ENCODE results near the gene PIAS4. TPM values are rescaled to one million over a fixed set of nuclear protein-coding genes. Genes with fewer than 3 reads are reported as not detected.
"Not testable (repeated sequence)": the region's sequence is repeated elsewhere in the genome, so short reads cannot be mapped to it uniquely, and the experiment has no call there.

PIAS4 gene
- total and polyA plus RNA-seq, 5 experiments from 2014 or later = 3.2 to 34.9 (median 4.9) TPM

GRCh38 chr19:3984908-3985642 is 22.5 kb upstream of the PIAS4 start, which contains the start of gene EEF2:
Gene EEF2, minus strand, starts transcription at chr19:3985463. Its CDS starts 83 bp downstream, at chr19:3985380.
- peak; percentile 84 to 97 (median 92) for DNase-seq
- peak; percentile 57 to 64 for ATAC-seq
- peak within 1 kb of the TSS; percentile 92 to 99 (median 97) for H3K4me3 Mint-ChIP-seq
- peaks cover 0 to 49% (median 13%) of the 10 kb centered on the region in 3 donors for H3K36me3 Mint-ChIP-seq
- no peaks in the 10 kb centered on the region for H3K9me3 Mint-ChIP-seq
- peak within 1 kb of the TSS; percentile 92 to 98 (median 97) for H3K27ac Mint-ChIP-seq
- no peaks in the 10 kb centered on the region for H3K27me3 Mint-ChIP-seq
- POLR2A ChIA-PET = interaction anchor here (0.6 to 2.9 kb wide), 26 partner anchors 9 to 710 kb away, joined by 3 to 46 read pairs (median 6); partner anchors contain the start of genes CHAF1A, DAPK3, MRPL54 and PIAS4
- H3K4me1 Mint-ChIP-seq = peaks cover 14 to 67% (median 49%) of the 10 kb centered on the region in 4 donors

GRCh38 chr19:3985643-3986259 is 21.8 kb upstream of the PIAS4 start:
- Mint-ChIP-seq H3K4me1 (peaks cover 15 to 70% (median 48%) of the 10 kb centered on the region in 4 donors), H3K27ac (peak overlapping the region; percentile 92 to 98 (median 97)), H3K36me3 (peaks cover 0 to 42% (median 13%) of the 10 kb centered on the region in 3 donors)

GRCh38 chr19:3986260-3987041 is 21.1 kb upstream of the PIAS4 start:
- POLR2A ChIA-PET = interaction anchor here (0.7 to 2.5 kb wide), 16 partner anchors 10 to 416 kb away, joined by 4 to 46 read pairs (median 6); partner anchors contain the start of genes CHAF1A, PIAS4, PIP5K1C and ZBTB7A
- peak in 9 of 10 donors; percentile 49 to 78 (median 62) for DNase-seq
- H3K4me3 Mint-ChIP-seq = peak overlapping the region; percentile 92 to 99 (median 97)
- H3K4me1 Mint-ChIP-seq = peaks cover 15 to 68% (median 47%) of the 10 kb centered on the region in 4 donors
- H3K9me3 Mint-ChIP-seq = no peaks in the 10 kb centered on the region
- no peaks in the 10 kb centered on the region for H3K27me3 Mint-ChIP-seq
- H3K27ac Mint-ChIP-seq = peak overlapping the region; percentile 85 to 98 (median 97)
- ATAC-seq = peak; percentile 14 to 24
- peaks cover 0 to 36% (median 13%) of the 10 kb centered on the region in 3 donors for H3K36me3 Mint-ChIP-seq

More at GRCh38 chr19:3985643-3986259, 21.8 kb upstream of the PIAS4 start:
- POLR2A ChIA-PET = interaction anchor here (0.6 to 2.9 kb wide), 23 partner anchors 10 to 416 kb away, joined by 3 to 46 read pairs (median 6); partner anchors contain the start of genes CHAF1A, DAPK3, MRPL54 and PIAS4
- Mint-ChIP-seq H3K9me3 (no peaks in the 10 kb centered on the region), H3K27me3 (no peaks in the 10 kb centered on the region), H3K4me3 (peak overlapping the region; percentile 92 to 99 (median 97))
- ATAC-seq = no peak
- no peak for DNase-seq

GRCh38 chr19:3987619-3988371 is 19.7 kb upstream of the PIAS4 start:
- POLR2A ChIA-PET = interaction anchor here (0.6 to 2.2 kb wide), 34 partner anchors 11 to 1976 kb away, joined by 3 to 26 read pairs (median 5); partner anchors contain the start of genes DAPK3, MRPL54, PIAS4 and PIP5K1C
- Mint-ChIP-seq H3K4me1 (peaks cover 15 to 61% (median 39%) of the 10 kb centered on the region in 4 donors), H3K27me3 (no peaks in the 10 kb centered on the region)

GRCh38 chr19:3990815-3991117 is 16.8 kb upstream of the PIAS4 start:
- Mint-ChIP-seq H3K4me3 (peak overlapping the region in 2 of 10 donors; percentile 56 to 71), H3K9me3 (no peaks in the 10 kb centered on the region), H3K27me3 (no peaks in the 10 kb centered on the region), H3K4me1 (peaks cover 5 to 34% (median 13%) of the 10 kb centered on the region in 4 donors), H3K27ac (peak overlapping the region in 6 of 10 donors; percentile 4 to 84 (median 49)), H3K36me3 (no peaks in the 10 kb centered on the region)
- ATAC-seq = no peak
- no peak for DNase-seq
- POLR2A ChIA-PET = interaction anchor here (0.7 to 2.8 kb wide), 6 partner anchors 16 to 1751 kb away, joined by 3 to 24 read pairs (median 5); partner anchors contain the start of genes PIAS4 and ZBTB7A

More at GRCh38 chr19:3987619-3988371, 19.7 kb upstream of the PIAS4 start:
- peak; percentile 85 to 94 (median 89) for DNase-seq
- Mint-ChIP-seq H3K9me3 (no peaks in the 10 kb centered on the region), H3K4me3 (peak overlapping the region; percentile 78 to 99 (median 92)), H3K36me3 (peaks cover 0 to 22% (median 13%) of the 10 kb centered on the region in 3 donors), H3K27ac (peak overlapping the region; percentile 74 to 97 (median 88))
- peak; percentile 28 to 34 for ATAC-seq

- no peak for ATAC-seq
- H3K36me3 Mint-ChIP-seq = no peaks in the 10 kb centered on the region
- no peak overlapping the region for H3K27ac Mint-ChIP-seq
- H3K27me3 Mint-ChIP-seq = no peaks in the 10 kb centered on the region
- no peaks in the 10 kb centered on the region for H3K9me3 Mint-ChIP-seq
- POLR2A ChIA-PET = no interaction called here
- no peak overlapping the region for H3K4me3 Mint-ChIP-seq
- H3K4me1 Mint-ChIP-seq = peaks cover 0 to 7% (median 3%) of the 10 kb centered on the region in 4 donors
- no peak for DNase-seq
Measured at GRCh38 chr19:3995607-3996006, 11.9 kb upstream of the PIAS4 start.

- H3K9me3 Mint-ChIP-seq, H3K27ac Mint-ChIP-seq, DNase-seq, H3K4me3 Mint-ChIP-seq, H3K36me3 Mint-ChIP-seq, H3K4me1 Mint-ChIP-seq, H3K27me3 Mint-ChIP-seq, ATAC-seq: not testable (repeated sequence)
- POLR2A ChIA-PET = interaction anchor here (0.8 kb wide), 1 partner anchor 9 kb away, joined by 3 read pairs; no protein-coding TSS in a partner anchor
Measured at GRCh38 chr19:3998667-3999412, 8.7 kb upstream of the PIAS4 start.

GRCh38 chr19:4000798-4001197 is 6.7 kb upstream of the PIAS4 start:
- H3K36me3 Mint-ChIP-seq, POLR2A ChIA-PET, H3K9me3 Mint-ChIP-seq, H3K4me3 Mint-ChIP-seq, ATAC-seq, H3K4me1 Mint-ChIP-seq, H3K27me3 Mint-ChIP-seq, DNase-seq, H3K27ac Mint-ChIP-seq: not testable (repeated sequence)

GRCh38 chr19:4005436-4005835 is 2.1 kb upstream of the PIAS4 start:
- H3K36me3 Mint-ChIP-seq = not testable (repeated sequence)

GRCh38 chr19:4007836-4008539 is 452 bp downstream of the PIAS4 start:
- H3K27me3 Mint-ChIP-seq = no peaks in the 10 kb centered on the region
- ATAC-seq (peak; percentile 0 to 5), DNase-seq (peak in 3 of 10 donors; percentile 15 to 26 (median 22))
- peak overlapping the region; percentile 79 to 93 (median 87) for H3K4me3 Mint-ChIP-seq
- peaks cover 0 to 4% (median 3%) of the 10 kb centered on the region in 3 donors for H3K36me3 Mint-ChIP-seq
- H3K4me1 Mint-ChIP-seq = peaks cover 13 to 47% (median 34%) of the 10 kb centered on the region in 4 donors
- peak overlapping the region; percentile 71 to 89 (median 80) for H3K27ac Mint-ChIP-seq
- POLR2A ChIA-PET = interaction anchor here (0.6 to 3.5 kb wide), 17 partner anchors 15 to 335 kb away, joined by 3 to 46 read pairs (median 9); partner anchors contain the start of genes DAPK3, EEF2, MRPL54 and ZBTB7A
- H3K9me3 Mint-ChIP-seq = no peaks in the 10 kb centered on the region

More at GRCh38 chr19:4005436-4005835, 2.1 kb upstream of the PIAS4 start:
- ATAC-seq, DNase-seq, H3K27me3 Mint-ChIP-seq, H3K9me3 Mint-ChIP-seq: not testable (repeated sequence)
- H3K4me3 Mint-ChIP-seq = peak overlapping the region in 5 of 10 donors; percentile 34 to 80 (median 54)
- POLR2A ChIA-PET = interaction anchor here (0.7 to 3.4 kb wide), 6 partner anchors 15 to 110 kb away, joined by 3 to 46 read pairs (median 4); partner anchors contain the start of gene EEF2
- peak overlapping the region in 2 of 10 donors; percentile 32 to 66 for H3K27ac Mint-ChIP-seq
- H3K4me1 Mint-ChIP-seq = peaks cover 6 to 28% (median 20%) of the 10 kb centered on the region in 4 donors
